Measurements from ENCODE around the gene PDXP.

Gene PDXP

DNA sequence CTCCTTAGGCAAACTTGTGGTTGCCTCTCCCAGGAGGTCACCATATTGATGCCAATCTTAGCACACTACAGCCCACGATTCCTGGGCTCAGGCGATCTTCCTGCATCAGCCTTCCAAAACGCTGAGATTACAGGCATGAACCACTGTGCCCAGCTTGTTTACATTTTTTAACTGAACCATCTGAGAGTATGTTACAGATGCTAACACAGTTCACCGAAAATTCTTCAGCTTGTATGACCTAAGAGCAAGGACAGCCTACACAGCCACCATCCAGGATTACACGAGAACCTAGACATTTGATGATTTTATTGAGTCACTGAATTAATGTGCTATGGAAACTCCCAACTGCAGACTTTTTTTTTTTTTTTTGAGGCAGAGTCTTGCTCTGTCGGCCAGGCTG, 11.1 kb downstream of the PDXP start:
- POLR2A ChIA-PET, result no interaction called here
- whole genome bisulfite sequencing (ENCODE audit: insufficient coverage), result 97% methylated on average over 5 of the region's 6 CpGs

DNA sequence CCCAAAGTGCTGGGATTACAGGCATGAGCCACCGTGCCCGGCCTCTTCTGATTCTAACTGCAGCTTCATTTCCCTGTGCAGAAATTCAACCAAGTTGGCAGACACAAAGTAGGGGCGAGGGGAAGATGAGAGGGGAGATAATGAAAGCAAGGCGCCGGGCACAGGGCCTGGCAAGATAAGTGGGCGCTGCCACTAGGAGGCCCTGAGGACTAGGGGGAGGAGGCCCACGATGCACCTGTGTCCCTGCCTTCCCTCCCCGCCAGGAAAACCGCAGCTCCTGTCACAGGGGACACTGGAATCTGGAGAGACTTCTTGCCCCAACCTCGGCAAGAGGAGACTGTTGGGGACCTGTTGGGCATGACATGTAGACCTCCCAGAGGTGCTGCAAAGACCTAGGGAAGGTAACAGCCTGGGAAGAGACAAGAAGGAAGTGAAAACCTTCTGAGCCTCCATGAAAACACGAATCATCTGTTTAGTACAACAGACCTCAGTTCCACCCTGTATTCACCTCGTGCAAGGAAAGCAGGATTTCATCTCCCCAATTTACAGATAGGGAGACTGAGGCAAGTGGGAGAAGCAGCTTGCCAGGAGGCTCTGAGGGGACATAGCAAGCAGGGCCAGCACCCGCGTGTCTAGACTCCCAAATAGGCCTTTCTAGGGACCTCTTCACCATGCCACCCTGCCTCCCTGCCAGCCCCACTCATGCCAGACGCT, 13.8 kb downstream of the PDXP start:
- no peaks in the 10 kb centered on the region for H3K27me3 ChIP-seq (replicated peaks in 2 of 5; ENCODE audit: control insufficient read depth in 4 of 5, insufficient read depth in 5 of 5, low read length in 4 of 5)
- H3K36me3 ChIP-seq (ENCODE audit: control insufficient read depth in 4 of 4, insufficient read depth in 4 of 4, low read length in 3 of 4), result peaks cover 0 to 5% (median 2%) of the 10 kb centered on the region in 4 experiments
- ChIA-PET CTCF (interaction anchor here (1.2 to 39.6 kb wide), 5 partner anchors 5 to 120 kb away, joined by 3 to 672 read pairs (median 494); partner anchors contain the start of genes LGALS1, NOL12, PDXP and SH3BP1), POLR2A (interaction anchor here (0.6 to 1.6 kb wide), 4 partner anchors 11 to 33 kb away, joined by 3 to 5 read pairs (median 4); partner anchors contain the start of genes PDXP and SH3BP1)
- peak overlapping the region in 4 of 7 experiments; percentile 26 to 61 (median 49) for H3K4me3 ChIP-seq (ENCODE audit: control insufficient read depth in 1 of 7, extremely low read depth in 1 of 7, insufficient read depth in 4 of 7, low read depth in 2 of 7, low read length in 6 of 7)
- 22% methylated on average over 12 of the region's 15 CpGs for WGBS (ENCODE audit: insufficient coverage)
- peak overlapping the region in 1 of 2 experiments; percentile 19 for H3K27ac ChIP-seq (ENCODE audit: insufficient read depth in 1 of 2, low read depth in 1 of 2, low read length in 2 of 2, poor library complexity in 1 of 2, severe bottlenecking in 2 of 2)
- H3K4me1 ChIP-seq (ENCODE audit: control extremely low read depth in 1 of 4, control insufficient read depth in 4 of 4, insufficient read depth in 4 of 4, low read length in 3 of 4), result peaks cover 5 to 66% (median 61%) of the 10 kb centered on the region in 4 experiments
- peak; percentile 32 to 68 (median 47) for DNase-seq
- no peaks in the 10 kb centered on the region for H3K9me3 ChIP-seq (ENCODE audit: control extremely low read depth in 1 of 5, control insufficient read depth in 4 of 5, insufficient read depth in 2 of 5, low read depth in 1 of 5, low read length in 4 of 5)

More for the DNA sequence above, 11.1 kb downstream of the PDXP start:
- H3K4me1 ChIP-seq (ENCODE audit: control extremely low read depth in 1 of 4, control insufficient read depth in 4 of 4, insufficient read depth in 4 of 4, low read length in 3 of 4), result peaks cover 5 to 41% (median 37%) of the 10 kb centered on the region in 4 experiments
- CTCF ChIA-PET, result interaction anchor here (0.7 to 39.6 kb wide), 4 partner anchors 6 to 93 kb away, joined by 3 to 672 read pairs (median 494); partner anchors contain the start of genes LGALS1, NOL12, PDXP and SH3BP1
- H3K27ac ChIP-seq (ENCODE audit: insufficient read depth in 1 of 2, low read depth in 1 of 2, low read length in 2 of 2, poor library complexity in 1 of 2, severe bottlenecking in 2 of 2), result no peak overlapping the region
- no peak overlapping the region for H3K4me3 ChIP-seq (ENCODE audit: control insufficient read depth in 1 of 7, extremely low read depth in 1 of 7, insufficient read depth in 4 of 7, low read depth in 2 of 7, low read length in 6 of 7)
- H3K36me3 ChIP-seq (ENCODE audit: control insufficient read depth in 4 of 4, insufficient read depth in 4 of 4, low read length in 3 of 4), result peaks cover 5 to 29% (median 20%) of the 10 kb centered on the region in 4 experiments
- H3K9me3 ChIP-seq (ENCODE audit: control extremely low read depth in 1 of 5, control insufficient read depth in 4 of 5, insufficient read depth in 2 of 5, low read depth in 1 of 5, low read length in 4 of 5), result no peaks in the 10 kb centered on the region
- no peak for DNase-seq
- H3K27me3 ChIP-seq (replicated peaks in 2 of 5; ENCODE audit: control insufficient read depth in 4 of 5, insufficient read depth in 5 of 5, low read length in 4 of 5), result no peaks in the 10 kb centered on the region

DNA sequence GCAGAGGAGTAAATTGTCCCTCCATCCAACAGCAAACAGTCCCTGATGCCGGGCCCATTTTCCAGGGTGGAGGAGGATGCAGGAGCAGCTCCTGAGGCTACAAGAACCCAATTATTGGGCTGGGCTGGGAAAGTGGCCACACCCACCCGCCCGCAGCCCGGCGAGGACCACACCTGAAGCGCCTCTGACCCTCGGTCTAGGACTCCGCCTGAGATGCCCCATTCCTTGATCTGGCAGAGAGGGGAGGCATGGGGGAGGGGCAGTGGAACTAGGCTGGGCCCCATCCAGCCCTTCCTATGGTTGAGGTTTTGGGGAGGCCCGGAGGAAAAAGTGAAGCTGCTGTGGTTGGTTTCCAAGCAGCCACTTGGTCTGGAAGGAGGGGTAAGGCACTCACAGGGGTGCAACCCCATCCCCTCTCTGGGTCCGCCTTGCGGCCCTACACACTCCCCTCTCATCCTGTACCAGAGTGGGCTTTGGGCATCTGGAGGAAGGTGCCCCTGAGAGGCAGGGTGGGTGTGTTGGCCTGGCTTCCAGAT, 14.5 kb downstream of the PDXP start:
- POLR2A ChIA-PET, result interaction anchor here (0.6 to 1.0 kb wide), 2 partner anchors 15 to 34 kb away, joined by 3 to 4 read pairs; partner anchors contain the start of genes PDXP and SH3BP1
- no peaks in the 10 kb centered on the region for H3K27me3 ChIP-seq (replicated peaks in 2 of 5; ENCODE audit: control insufficient read depth in 4 of 5, insufficient read depth in 5 of 5, low read length in 4 of 5)
- peaks cover 0 to 2% (median 0%) of the 10 kb centered on the region in 4 experiments for H3K36me3 ChIP-seq (ENCODE audit: control insufficient read depth in 4 of 4, insufficient read depth in 4 of 4, low read length in 3 of 4)
- peak overlapping the region in 5 of 7 experiments; percentile 26 to 61 (median 46) for H3K4me3 ChIP-seq (ENCODE audit: control insufficient read depth in 1 of 7, extremely low read depth in 1 of 7, insufficient read depth in 4 of 7, low read depth in 2 of 7, low read length in 6 of 7)
- H3K4me1 ChIP-seq (ENCODE audit: control extremely low read depth in 1 of 4, control insufficient read depth in 4 of 4, insufficient read depth in 4 of 4, low read length in 3 of 4), result peaks cover 5 to 72% (median 67%) of the 10 kb centered on the region in 4 experiments
- H3K9me3 ChIP-seq (ENCODE audit: control extremely low read depth in 1 of 5, control insufficient read depth in 4 of 5, insufficient read depth in 2 of 5, low read depth in 1 of 5, low read length in 4 of 5), result no peaks in the 10 kb centered on the region
- H3K27ac ChIP-seq (ENCODE audit: insufficient read depth in 1 of 2, low read depth in 1 of 2, low read length in 2 of 2, poor library complexity in 1 of 2, severe bottlenecking in 2 of 2), result peak overlapping the region in 1 of 2 experiments; percentile 34
- DNase-seq, result peak; percentile 31 to 80 (median 74)
- CTCF ChIA-PET, result interaction anchor here (1.7 to 39.6 kb wide), 4 partner anchors 5 to 119 kb away, joined by 3 to 672 read pairs (median 494); partner anchors contain the start of genes LGALS1, NOL12, PDXP and SH3BP1
- WGBS (ENCODE audit: insufficient coverage), result 14% methylated on average over 8 of the region's 11 CpGs

DNA sequence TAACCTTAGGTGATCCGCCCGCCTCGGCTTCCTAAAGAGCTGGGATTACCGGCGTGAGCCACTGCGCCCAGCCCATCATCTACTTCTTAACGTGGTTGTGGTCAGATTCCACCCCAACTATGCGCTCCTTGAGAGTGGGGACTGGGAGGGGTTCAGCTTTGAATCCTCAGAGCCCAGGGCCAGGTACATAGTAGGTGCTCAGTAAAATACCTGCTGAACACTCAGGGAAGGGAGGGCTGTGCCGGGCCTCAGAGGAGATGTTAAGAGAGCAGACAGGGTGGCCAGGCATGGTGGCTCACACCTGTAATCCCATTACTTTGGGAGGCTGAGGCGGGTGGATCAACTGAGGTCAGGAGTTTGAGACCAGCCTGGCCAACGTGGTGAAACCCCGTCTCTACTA, 15.7 kb downstream of the PDXP start:
- peak overlapping the region in 1 of 2 experiments; percentile 49 for H3K27ac ChIP-seq (ENCODE audit: insufficient read depth in 1 of 2, low read depth in 1 of 2, low read length in 2 of 2, poor library complexity in 1 of 2, severe bottlenecking in 2 of 2)

DNA sequence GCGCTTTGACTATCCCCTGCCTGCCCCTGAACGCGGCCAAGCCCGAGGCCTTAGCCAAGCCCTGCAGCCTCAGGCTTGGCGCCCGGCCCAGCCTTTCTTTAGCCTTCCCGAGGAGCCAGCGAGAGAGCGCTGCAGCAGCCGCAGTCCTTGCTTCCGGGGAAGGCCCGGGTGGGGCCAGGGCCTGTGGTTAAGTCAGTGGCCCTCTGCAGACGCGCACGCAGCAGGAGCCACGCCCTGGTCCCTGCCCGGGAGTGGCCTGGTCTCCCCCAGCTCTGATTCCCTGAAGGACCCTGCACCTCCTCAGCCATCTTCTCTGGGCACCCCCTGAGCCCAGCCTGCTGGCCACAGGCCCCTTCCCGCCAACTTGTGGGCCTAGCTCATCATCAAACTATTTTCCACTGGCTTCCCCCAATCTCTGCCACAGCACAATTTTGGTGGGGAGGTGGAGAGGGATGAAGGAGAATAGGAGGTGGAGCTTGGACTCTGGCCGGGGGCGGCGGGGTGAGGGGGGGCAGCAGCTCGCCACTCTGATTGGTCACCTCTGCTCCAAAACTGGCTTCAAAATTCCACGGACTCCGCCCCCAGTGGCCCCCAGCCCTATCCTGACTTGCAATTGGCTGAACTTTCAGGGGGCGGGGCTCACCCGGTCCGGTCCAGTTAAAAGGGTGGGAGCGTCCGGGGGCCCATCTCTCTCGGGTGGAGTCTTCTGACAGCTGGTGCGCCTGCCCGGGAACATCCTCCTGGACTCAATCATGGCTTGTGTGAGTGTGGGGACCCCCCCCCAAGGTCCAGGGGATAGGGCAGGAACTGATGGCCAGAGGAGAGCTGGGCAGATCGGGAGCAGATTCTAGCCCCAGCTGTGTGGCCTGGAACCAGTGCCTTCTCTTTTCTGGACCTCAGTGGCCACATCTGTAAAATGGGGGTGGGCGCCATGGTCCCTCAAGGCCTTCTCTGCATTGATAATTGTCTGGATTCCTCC, 16.7 kb downstream of the PDXP start, which contains the start of gene LGALS1:
Gene LGALS1 (plus strand): TSS at position 686 of the 979 bp plus-strand sequence. CDS start 67 bp downstream, at position 753.
- ChIA-PET POLR2A (no interaction called here), CTCF (interaction anchor here (0.6 to 39.6 kb wide), 5 partner anchors 2 to 38 kb away, joined by 3 to 672 read pairs (median 494); partner anchors contain the start of genes LGALS1, NOL12, PDXP and SH3BP1)

More for the DNA sequence above, 15.7 kb downstream of the PDXP start:
- WGBS (ENCODE audit: insufficient coverage), result 100% methylated on average over 1 of the region's 12 CpGs
- peaks cover 0 to 6% (median 0%) of the 10 kb centered on the region in 4 experiments for H3K36me3 ChIP-seq (ENCODE audit: control insufficient read depth in 4 of 4, insufficient read depth in 4 of 4, low read length in 3 of 4)
- POLR2A ChIA-PET, result no interaction called here
- peaks cover 5 to 80% (median 72%) of the 10 kb centered on the region in 4 experiments for H3K4me1 ChIP-seq (ENCODE audit: control extremely low read depth in 1 of 4, control insufficient read depth in 4 of 4, insufficient read depth in 4 of 4, low read length in 3 of 4)
- DNase-seq, result no peak
- no peaks in the 10 kb centered on the region for H3K9me3 ChIP-seq (ENCODE audit: control extremely low read depth in 1 of 5, control insufficient read depth in 4 of 5, insufficient read depth in 2 of 5, low read depth in 1 of 5, low read length in 4 of 5)
- H3K27me3 ChIP-seq (replicated peaks in 2 of 5; ENCODE audit: control insufficient read depth in 4 of 5, insufficient read depth in 5 of 5, low read length in 4 of 5), result no peaks in the 10 kb centered on the region
- CTCF ChIA-PET, result interaction anchor here (1.8 to 39.6 kb wide), 4 partner anchors 3 to 37 kb away, joined by 5 to 672 read pairs (median 494); partner anchors contain the start of genes LGALS1, NOL12, PDXP and SH3BP1
- H3K4me3 ChIP-seq (ENCODE audit: control insufficient read depth in 1 of 7, extremely low read depth in 1 of 7, insufficient read depth in 4 of 7, low read depth in 2 of 7, low read length in 6 of 7), result no peak overlapping the region

More for the DNA sequence above, 16.7 kb downstream of the PDXP start, which contains the start of gene LGALS1:
- DNase-seq, result peak; percentile 73 to 90 (median 82)
- WGBS (ENCODE audit: insufficient coverage), result 11% methylated on average over 18 of the region's 34 CpGs
- Histone ChIP-seq H3K27ac (ENCODE audit: insufficient read depth in 1 of 2, low read depth in 1 of 2, low read length in 2 of 2, poor library complexity in 1 of 2, severe bottlenecking in 2 of 2) (peak within 1 kb of the TSS; percentile 81 to 90), H3K9me3 (ENCODE audit: control extremely low read depth in 1 of 5, control insufficient read depth in 4 of 5, insufficient read depth in 2 of 5, low read depth in 1 of 5, low read length in 4 of 5) (no peaks in the 10 kb centered on the region), H3K36me3 (ENCODE audit: control insufficient read depth in 4 of 4, insufficient read depth in 4 of 4, low read length in 3 of 4) (peaks cover 0 to 11% (median 2%) of the 10 kb centered on the region in 4 experiments), H3K4me1 (ENCODE audit: control extremely low read depth in 1 of 4, control insufficient read depth in 4 of 4, insufficient read depth in 4 of 4, low read length in 3 of 4) (peaks cover 5 to 80% (median 72%) of the 10 kb centered on the region in 4 experiments), H3K27me3 (replicated peaks in 2 of 5; ENCODE audit: control insufficient read depth in 4 of 5, insufficient read depth in 5 of 5, low read length in 4 of 5) (no peaks in the 10 kb centered on the region), H3K4me3 (ENCODE audit: control insufficient read depth in 1 of 7, extremely low read depth in 1 of 7, insufficient read depth in 4 of 7, low read depth in 2 of 7, low read length in 6 of 7) (peak within 1 kb of the TSS in 6 of 7 experiments; percentile 48 to 76 (median 56))

Data from common myeloid progenitor, CD34-positive (primary cell).